Measurements from ENCODE around the gene RNLS.

DNA sequence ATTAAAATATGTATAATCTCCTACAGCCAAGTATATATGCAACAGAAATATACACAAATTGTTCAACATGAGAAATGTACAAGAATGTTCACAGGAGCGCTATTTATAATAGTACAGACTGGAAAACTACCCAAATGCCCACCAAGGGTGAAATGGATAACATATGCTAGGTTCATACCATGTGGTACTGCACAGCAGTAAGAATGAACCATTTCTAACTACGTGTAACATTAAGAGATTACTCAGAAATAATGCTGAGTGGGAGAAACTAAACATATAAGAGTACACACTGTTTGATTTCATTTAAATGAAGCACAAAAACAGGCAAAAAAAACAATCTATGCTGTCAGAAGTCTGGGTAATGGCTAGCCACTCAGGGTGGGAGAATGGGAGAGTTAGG, 45.8 kb downstream of the RNLS start:
- no peak for TF ChIP-seq CTCF (IDR thresholded peaks at IDR 0.05; ENCODE audit: low read depth, low read length)
- TF ChIP-seq EZH2phosphoT487 (IDR thresholded peaks at IDR 0.05; ENCODE audit: low read depth) = no peak
